Neural cell (in vitro differentiated cells): ENCODE results near the gene TAX1BP3. TPM values are rescaled to one million over a fixed set of nuclear protein-coding genes. Genes with fewer than 3 reads are reported as not detected.

Experiments used
- H2AFZ ChIP-seq: fragments of 200-600, 300-800 bp; sonication (generic), shearing (Covaris generic); 2 replicates; pipeline ENCODE4 v1.6.0; 2014; ENCODE audit warnings: low read depth, mild to moderate bottlenecking, antibody characterized with exemption, low read length, moderate library complexity
- H3F3A ChIP-seq: fragments of 200-600 bp; shearing (Covaris generic); 2 replicates; pipeline ENCODE4 v1.6.1; 2016; ENCODE audit warnings: mild to moderate bottlenecking, moderate library complexity, mixed read lengths, antibody characterized with exemption, low read length; ENCODE audit not compliant: insufficient read depth, poor library complexity, severe bottlenecking
- H3K27ac ChIP-seq: fragments of 200-600, 300-800 bp; sonication (generic), shearing (Covaris generic); 2 replicates; pipeline ENCODE4 v1.5.1; 2014; ENCODE audit warnings: mild to moderate bottlenecking, low read length, moderate library complexity
- H3K27me3 ChIP-seq: fragments of 300-800, 200-600 bp; sonication (generic), shearing (Covaris generic); 2 replicates; pipeline ENCODE4 v1.6.0; 2014; ENCODE audit warnings: mild to moderate bottlenecking, low read depth, low read length, moderate library complexity; ENCODE audit not compliant: insufficient read depth
- H3K36me3 ChIP-seq: fragments of 300-800, 200-600 bp; sonication (generic), shearing (Covaris generic); 2 replicates; pipeline ENCODE4 v1.5.1; 2014; ENCODE audit warnings: mild to moderate bottlenecking, antibody characterized with exemption, low read length, moderate library complexity; ENCODE audit not compliant: insufficient read depth
- H3K4me2 ChIP-seq: fragments of 300-800, 200-600 bp; sonication (generic), shearing (Covaris generic); 2 replicates; pipeline ENCODE4 v1.6.0; 2014; ENCODE audit warnings: mild to moderate bottlenecking, low read length
- H3K4me3 ChIP-seq: fragments of 300-800, 200-600 bp; sonication (generic), shearing (Covaris generic); 2 replicates; pipeline ENCODE4 v1.5.1; 2014; ENCODE audit warnings: mild to moderate bottlenecking, low read length, moderate library complexity
- H3K79me2 ChIP-seq: fragments of 200-600 bp; shearing (Covaris generic); replicated peaks from 2 replicates; pipeline ENCODE4 v1.6.0; 2014; ENCODE audit warnings: mild to moderate bottlenecking, low read length, moderate library complexity; ENCODE audit not compliant: insufficient read depth
- H3K9ac ChIP-seq: fragments of 300-800, 200-600 bp; sonication (generic), shearing (Covaris generic); 2 replicates; pipeline ENCODE4 v1.6.1; 2016; ENCODE audit warnings: mild to moderate bottlenecking, low read length, mixed read lengths
- H3K9me2 ChIP-seq: fragments of 200-600 bp; shearing (Covaris generic); 2 replicates; pipeline ENCODE4 v1.6.1; 2016; ENCODE audit warnings: mild to moderate bottlenecking, low read length, mixed read lengths; ENCODE audit not compliant: insufficient read depth
- H3K9me3 ChIP-seq: fragments of 200-600, 300-800 bp; sonication (generic), shearing (Covaris generic); 2 replicates; pipeline ENCODE4 v1.6.1; 2016; ENCODE audit warnings: mild to moderate bottlenecking, mixed run types, low read length, moderate library complexity, mixed read lengths
- H4K20me1 ChIP-seq: fragments of 200-600 bp; shearing (Covaris generic); 2 replicates; pipeline ENCODE4 v1.6.1; 2016; ENCODE audit warnings: mild to moderate bottlenecking, mixed run types; ENCODE audit not compliant: insufficient read depth
- EP300 ChIP-seq: fragments of 450-650 bp; conservative IDR thresholded peaks from 2 replicates; pipeline ENCODE4 v1.6.1; 2014; ENCODE audit warnings: antibody characterized with exemption, mild to moderate bottlenecking, moderate library complexity; ENCODE audit not compliant: poor library complexity, severe bottlenecking
- EZH2 ChIP-seq: fragments of 200-600, 300-800 bp; shearing (Covaris generic), sonication (generic); IDR thresholded peaks from 2 replicates; pipeline ENCODE4 v1.6.1; 2014; ENCODE audit warnings: antibody characterized with exemption, low read length, borderline replicate concordance, mild to moderate bottlenecking; ENCODE audit not compliant: insufficient read depth, poor library complexity, severe bottlenecking
- MXI1 ChIP-seq: fragments of 450-650 bp; conservative IDR thresholded peaks from 2 replicates; pipeline ENCODE4 v1.6.1; 2014; ENCODE audit warnings: antibody characterized with exemption, mild to moderate bottlenecking; ENCODE audit not compliant: poor library complexity, severe bottlenecking
- POLR2AphosphoS5 ChIP-seq: IDR thresholded peaks from 2 replicates; pipeline ENCODE4 v1.6.1; 2012
- RAD21 ChIP-seq: fragments of 450-650 bp; conservative IDR thresholded peaks from 2 replicates; pipeline ENCODE4 v1.6.1; 2014; ENCODE audit warnings: antibody characterized with exemption, mild to moderate bottlenecking, moderate library complexity
- REST ChIP-seq: IDR thresholded peaks from 2 replicates; pipeline ENCODE4 v1.6.1; 2012; ENCODE audit warnings: borderline replicate concordance
- SMC3 ChIP-seq: fragments of 450-650 bp; conservative IDR thresholded peaks from 2 replicates; pipeline ENCODE4 v1.6.1; 2014; ENCODE audit warnings: antibody characterized with exemption, mild to moderate bottlenecking, moderate library complexity; ENCODE audit not compliant: poor library complexity
- TAF1 ChIP-seq: IDR thresholded peaks from 2 replicates; pipeline ENCODE4 v1.6.1; 2012; ENCODE audit warnings: low read depth
- polyA plus RNA-seq: library from polyadenylated mRNA; depleted of rRNA; stranded (reverse); fragments of >200 nt; gene quantifications from 2 replicates; pipeline ENCODE4 v1.2.3, GENCODE V29; 2014
- TF ChIP-seq, protein P1 (sequence below): fragments of 450-650 bp; IDR thresholded peaks from 2 replicates; pipeline ENCODE4 v1.5.1; 2014; ENCODE audit warnings: antibody characterized with exemption, mild to moderate bottlenecking, moderate library complexity; ENCODE audit not compliant: poor library complexity, severe bottlenecking

TAX1BP3 gene
- polyA plus RNA-seq, 1 donor from 2014 or later, result 79.2 TPM

GRCh38 chr17:3693141-3693540, 24.8 kb upstream of the TAX1BP3 start:
- no peaks in the 10 kb centered on the region for H4K20me1 ChIP-seq
- no peaks in the 10 kb centered on the region for H3K79me2 ChIP-seq
- peaks cover 27% of the 10 kb centered on the region for H3K27me3 ChIP-seq
- no peak overlapping the region for H3K4me3 ChIP-seq
- H3F3A ChIP-seq, result no peaks in the 10 kb centered on the region
- H2AFZ ChIP-seq, result no peak overlapping the region
- no peak overlapping the region for H3K27ac ChIP-seq
- H3K9me2 ChIP-seq, result no peaks in the 10 kb centered on the region
- H3K9ac ChIP-seq, result no peak overlapping the region
- H3K9me3 ChIP-seq, result no peaks in the 10 kb centered on the region
- no peak overlapping the region for H3K4me2 ChIP-seq
- TF ChIP-seq EZH2, result no peak
- TF ChIP-seq, protein P1, sequence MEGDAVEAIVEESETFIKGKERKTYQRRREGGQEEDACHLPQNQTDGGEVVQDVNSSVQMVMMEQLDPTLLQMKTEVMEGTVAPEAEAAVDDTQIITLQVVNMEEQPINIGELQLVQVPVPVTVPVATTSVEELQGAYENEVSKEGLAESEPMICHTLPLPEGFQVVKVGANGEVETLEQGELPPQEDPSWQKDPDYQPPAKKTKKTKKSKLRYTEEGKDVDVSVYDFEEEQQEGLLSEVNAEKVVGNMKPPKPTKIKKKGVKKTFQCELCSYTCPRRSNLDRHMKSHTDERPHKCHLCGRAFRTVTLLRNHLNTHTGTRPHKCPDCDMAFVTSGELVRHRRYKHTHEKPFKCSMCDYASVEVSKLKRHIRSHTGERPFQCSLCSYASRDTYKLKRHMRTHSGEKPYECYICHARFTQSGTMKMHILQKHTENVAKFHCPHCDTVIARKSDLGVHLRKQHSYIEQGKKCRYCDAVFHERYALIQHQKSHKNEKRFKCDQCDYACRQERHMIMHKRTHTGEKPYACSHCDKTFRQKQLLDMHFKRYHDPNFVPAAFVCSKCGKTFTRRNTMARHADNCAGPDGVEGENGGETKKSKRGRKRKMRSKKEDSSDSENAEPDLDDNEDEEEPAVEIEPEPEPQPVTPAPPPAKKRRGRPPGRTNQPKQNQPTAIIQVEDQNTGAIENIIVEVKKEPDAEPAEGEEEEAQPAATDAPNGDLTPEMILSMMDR, result no peak
- no peak for TF ChIP-seq POLR2AphosphoS5
- TF ChIP-seq MXI1, result no peak
- no peak for TF ChIP-seq EP300
- TF ChIP-seq TAF1, result no peak
- TF ChIP-seq REST, result no peak
- TF ChIP-seq RAD21, result no peak
- TF ChIP-seq SMC3, result no peak
- no peaks in the 10 kb centered on the region for H3K36me3 ChIP-seq

GRCh38 chr17:3692346-3692745, 24.0 kb upstream of the TAX1BP3 start:
- Histone ChIP-seq H3K4me3 (no peak overlapping the region), H4K20me1 (no peaks in the 10 kb centered on the region), H3K79me2 (no peaks in the 10 kb centered on the region), H2AFZ (no peak overlapping the region), H3K27me3 (peaks cover 24% of the 10 kb centered on the region), H3K36me3 (no peaks in the 10 kb centered on the region), H3F3A (no peaks in the 10 kb centered on the region), H3K9ac (no peak overlapping the region), H3K9me2 (no peaks in the 10 kb centered on the region), H3K27ac (no peak overlapping the region), H3K4me2 (no peak overlapping the region), H3K9me3 (no peaks in the 10 kb centered on the region)
- no peak for TF ChIP-seq MXI1
- TF ChIP-seq EP300, result no peak
- TF ChIP-seq TAF1, result no peak
- TF ChIP-seq EZH2, result no peak

DNA sequence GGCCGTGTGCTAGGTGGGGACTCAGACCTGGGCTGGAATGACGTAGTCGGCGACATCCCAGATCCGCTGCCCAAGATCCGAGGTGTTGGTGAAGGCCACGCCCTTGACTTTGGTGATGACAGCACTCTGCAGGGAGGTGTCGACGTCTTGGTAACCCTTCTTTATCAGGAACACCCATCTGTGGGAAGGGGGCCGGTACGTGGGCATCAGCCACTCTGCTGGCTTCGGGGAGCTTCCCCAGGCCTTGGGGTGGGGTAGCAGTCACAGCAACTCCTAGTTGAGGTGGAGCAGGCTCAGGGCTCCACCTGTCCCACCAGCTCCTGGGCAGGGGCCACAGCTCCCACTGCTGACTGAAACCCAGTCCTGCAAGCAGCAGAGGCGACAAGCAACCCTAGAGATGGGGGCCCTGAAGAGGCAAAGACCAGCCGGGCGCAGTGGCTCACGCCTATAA, 23.3 kb upstream of the TAX1BP3 start:
- Histone ChIP-seq H3K9ac (no peak overlapping the region), H2AFZ (no peak overlapping the region), H4K20me1 (no peaks in the 10 kb centered on the region), H3K27me3 (peaks cover 22% of the 10 kb centered on the region), H3F3A (no peaks in the 10 kb centered on the region), H3K4me2 (no peak overlapping the region), H3K27ac (no peak overlapping the region), H3K9me2 (no peaks in the 10 kb centered on the region), H3K79me2 (no peaks in the 10 kb centered on the region), H3K9me3 (no peaks in the 10 kb centered on the region), H3K36me3 (no peaks in the 10 kb centered on the region), H3K4me3 (no peak overlapping the region)
- TF ChIP-seq, protein P1, result no peak
- TF ChIP-seq REST, result no peak
- no peak for TF ChIP-seq MXI1
- no peak for TF ChIP-seq TAF1
- TF ChIP-seq POLR2AphosphoS5, result no peak
- TF ChIP-seq SMC3, result no peak
- no peak for TF ChIP-seq EZH2
- TF ChIP-seq EP300, result no peak
- no peak for TF ChIP-seq RAD21
